Natural killer cell (primary cell): ENCODE results near the gene TMEM221. TPM values are rescaled to one million over a fixed set of nuclear protein-coding genes. Genes with fewer than 3 reads are reported as not detected.
A peak's percentile ranks its signal among the peaks of the same experiment; 100 is the strongest.

ENCODE experiments used
- ATAC-seq, 3 donors: fragments of 150-1000 bp in 2 of 3; fragments of 200-7000 bp in 1 of 3; cut with Tn5 transposase; 1 replicate in 1 of 3; 2 replicates in 2 of 3; pipeline ENCODE4 v1.10.0; 2021; ENCODE audit warnings: mild to moderate bottlenecking in 2 of 3, moderate library complexity in 2 of 3
- DNase-seq, 2 donors: peaks; one replicate each; pipeline versions ENCODE4 v3.0.0 to v3.0.0-alpha.2; 2013 to 2021; ENCODE audit warnings: mixed read lengths in 1 of 2
- H3K27ac ChIP-seq: one replicate; pipeline ENCODE4 v1.5.1; 2013; ENCODE audit warnings: mild to moderate bottlenecking, low read length
- H3K27me3 ChIP-seq: one replicate; pipeline ENCODE4 v1.6.1; 2013; ENCODE audit warnings: low read length; ENCODE audit not compliant: control insufficient read depth, insufficient read depth
- H3K36me3 ChIP-seq: one replicate; pipeline ENCODE4 v1.6.1; 2013; ENCODE audit warnings: low read length; ENCODE audit not compliant: control insufficient read depth, insufficient read depth
- H3K4me1 ChIP-seq: one replicate; pipeline ENCODE4 v1.6.1; 2013; ENCODE audit warnings: low read length; ENCODE audit not compliant: control insufficient read depth, insufficient read depth
- H3K4me3 ChIP-seq: one replicate; pipeline ENCODE4 v1.5.1; 2013; ENCODE audit warnings: low read length
- H3K9me3 ChIP-seq: one replicate; pipeline ENCODE4 v1.6.1; 2013; ENCODE audit warnings: low read length; ENCODE audit not compliant: control insufficient read depth, insufficient read depth
- H3K27ac Mint-ChIP-seq, 2 donors: one replicate each; pipeline ENCODE4 v1.8.0; 2022; ENCODE audit warnings: mild to moderate bottlenecking in 2 of 2, mixed read lengths in 2 of 2, moderate library complexity in 1 of 2
- H3K27me3 Mint-ChIP-seq, 2 donors: one replicate each; pipeline ENCODE4 v1.8.0; 2022; ENCODE audit warnings: low read depth in 2 of 2, mixed read lengths in 2 of 2
- H3K36me3 Mint-ChIP-seq: one replicate; pipeline ENCODE4 v1.8.0; 2022; ENCODE audit warnings: mixed read lengths
- H3K4me1 Mint-ChIP-seq, 2 donors: one replicate each; pipeline ENCODE4 v1.8.0; 2022; ENCODE audit warnings: mixed read lengths in 2 of 2
- H3K4me3 Mint-ChIP-seq: one replicate; pipeline ENCODE4 v1.8.0; 2022; ENCODE audit warnings: mild to moderate bottlenecking, moderate library complexity, mixed read lengths
- H3K9me3 Mint-ChIP-seq, 2 donors: one replicate each; pipeline ENCODE4 v1.8.0; 2022; ENCODE audit warnings: mixed read lengths in 2 of 2
- CTCF ChIP-seq: fragments of 200-600 bp; IDR thresholded peaks from one replicate; pipeline ENCODE4 v1.8.0; 2022; ENCODE audit warnings: antibody characterized with exemption
- WGBS: methylation state at CpG from one replicate; pipeline ENCODE4 v1.1.7; 2013; ENCODE audit warnings: missing lambda C conversion rate; ENCODE audit not compliant: insufficient coverage; 5-methylcytosine and 5-hydroxymethylcytosine counted together
- intact Hi-C: fragments of 100-400 bp; cut with micrococcal nuclease; formaldehyde crosslinking; loops from one replicate; pipeline ENCODE4 v1.14.2; 2022
- total RNA-seq, 4 donors: library from RNA; stranded (reverse); fragments of 120-200 nt in 1 of 4; gene quantifications; one replicate each; pipeline versions ENCODE4 v1.2.3 to v1.2.4, GENCODE V29; 2013 to 2022

The TMEM221 gene
- total RNA-seq, 3 donors from 2014 or later (not counting 1 experiment from before 2014, with no cell fraction given), result not detected

GRCh38 chr19:17482877-17483604 is 34.6 kb upstream of the TMEM221 start:
- WGBS, result 85% methylated on average over 3 of the region's 3 CpGs
- H3K27ac ChIP-seq, result no peak overlapping the region
- H3K27ac Mint-ChIP-seq, result peak overlapping the region in 1 of 2 donors; percentile 48

GRCh38 chr19:17481986-17482385 is 33.5 kb upstream of the TMEM221 start:
- no peak overlapping the region for H3K27ac Mint-ChIP-seq
- ATAC-seq (no peak), DNase-seq (no peak)
- Histone ChIP-seq H3K9me3 (no peaks in the 10 kb centered on the region), H3K27me3 (no peaks in the 10 kb centered on the region), H3K27ac (no peak overlapping the region), H3K36me3 (no peaks in the 10 kb centered on the region), H3K4me3 (no peak overlapping the region), H3K4me1 (peaks cover 1% of the 10 kb centered on the region)
- intact Hi-C loops, result no loop called here
- H3K4me1 Mint-ChIP-seq, result peaks cover 6 to 12% of the 10 kb centered on the region in 2 donors
- H3K27me3 Mint-ChIP-seq, result no peaks in the 10 kb centered on the region
- H3K4me3 Mint-ChIP-seq, result no peak overlapping the region
- H3K36me3 Mint-ChIP-seq, result no peaks in the 10 kb centered on the region
- 94% methylated on average over 13 of the region's 13 CpGs for WGBS
- TF ChIP-seq CTCF, result no peak
- no peaks in the 10 kb centered on the region for H3K9me3 Mint-ChIP-seq

More at GRCh38 chr19:17482877-17483604, 34.6 kb upstream of the TMEM221 start:
- Mint-ChIP-seq H3K4me3 (no peak overlapping the region), H3K9me3 (no peaks in the 10 kb centered on the region), H3K4me1 (peaks cover 8 to 20% of the 10 kb centered on the region in 2 donors), H3K36me3 (no peaks in the 10 kb centered on the region), H3K27me3 (no peaks in the 10 kb centered on the region)
- no peak for TF ChIP-seq CTCF
- DNase-seq, result no peak
- intact Hi-C loops, result no loop called here
- Histone ChIP-seq H3K27me3 (no peaks in the 10 kb centered on the region), H3K36me3 (no peaks in the 10 kb centered on the region), H3K4me1 (peaks cover 12% of the 10 kb centered on the region), H3K9me3 (no peaks in the 10 kb centered on the region), H3K4me3 (no peak overlapping the region)
- no peak for ATAC-seq

GRCh38 chr19:17479325-17479791 is 30.9 kb upstream of the TMEM221 start:
- Histone ChIP-seq H3K27me3 (no peaks in the 10 kb centered on the region), H3K4me1 (peaks cover 12% of the 10 kb centered on the region), H3K4me3 (no peak overlapping the region), H3K36me3 (no peaks in the 10 kb centered on the region), H3K27ac (no peak overlapping the region), H3K9me3 (no peaks in the 10 kb centered on the region)
- intact Hi-C loops, result no loop called here
- Mint-ChIP-seq H3K36me3 (no peaks in the 10 kb centered on the region), H3K4me3 (no peak overlapping the region), H3K27me3 (no peaks in the 10 kb centered on the region), H3K9me3 (no peaks in the 10 kb centered on the region), H3K4me1 (peaks cover 6 to 8% of the 10 kb centered on the region in 2 donors), H3K27ac (no peak overlapping the region)
- DNase-seq (no peak), ATAC-seq (no peak)
- TF ChIP-seq CTCF, result no peak
- WGBS, result 89% methylated on average over 5 of the region's 6 CpGs
